GM12865 (cell line): Measurements from ENCODE around the gene PRKCE.

ENCODE experiments used
- DNase-seq: peaks from one replicate; pipeline ENCODE4 v3.0.0; 2010; ENCODE audit warnings: low read depth
- H3K4me3 ChIP-seq: 2 replicates; pipeline ENCODE4 v1.5.1; 2011; ENCODE audit warnings: mild to moderate bottlenecking, low read depth, low read length, control low read depth
- TF ChIP-seq, protein P1 (sequence below): IDR thresholded peaks from 2 replicates; pipeline ENCODE4 v1.5.1; 2011; ENCODE audit warnings: low read length, control low read depth, low read depth, inconsistent platforms; ENCODE audit not compliant: insufficient read depth; ENCODE audit errors: missing control alignments

Gene PRKCE

DNA sequence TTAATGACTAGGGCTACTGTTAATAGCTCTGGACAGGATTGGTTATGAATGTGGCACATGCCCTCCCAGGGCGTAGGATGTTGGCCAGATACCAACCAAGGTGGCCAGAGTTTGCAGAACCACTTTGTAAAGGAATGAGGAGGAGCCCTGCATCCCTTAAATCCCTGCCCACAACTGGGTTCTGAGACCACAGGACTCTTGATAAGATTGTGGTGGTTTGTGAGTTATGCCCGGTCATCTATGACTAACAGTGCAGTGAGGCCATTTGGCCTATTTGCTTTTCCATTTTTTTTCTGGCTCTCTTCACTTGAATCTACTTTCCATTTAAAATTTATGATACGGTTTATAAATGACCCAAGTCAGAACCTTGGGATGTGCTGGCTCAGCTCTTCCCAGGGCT, 294.5 kb downstream of the PRKCE start:
- TF ChIP-seq, protein P1, sequence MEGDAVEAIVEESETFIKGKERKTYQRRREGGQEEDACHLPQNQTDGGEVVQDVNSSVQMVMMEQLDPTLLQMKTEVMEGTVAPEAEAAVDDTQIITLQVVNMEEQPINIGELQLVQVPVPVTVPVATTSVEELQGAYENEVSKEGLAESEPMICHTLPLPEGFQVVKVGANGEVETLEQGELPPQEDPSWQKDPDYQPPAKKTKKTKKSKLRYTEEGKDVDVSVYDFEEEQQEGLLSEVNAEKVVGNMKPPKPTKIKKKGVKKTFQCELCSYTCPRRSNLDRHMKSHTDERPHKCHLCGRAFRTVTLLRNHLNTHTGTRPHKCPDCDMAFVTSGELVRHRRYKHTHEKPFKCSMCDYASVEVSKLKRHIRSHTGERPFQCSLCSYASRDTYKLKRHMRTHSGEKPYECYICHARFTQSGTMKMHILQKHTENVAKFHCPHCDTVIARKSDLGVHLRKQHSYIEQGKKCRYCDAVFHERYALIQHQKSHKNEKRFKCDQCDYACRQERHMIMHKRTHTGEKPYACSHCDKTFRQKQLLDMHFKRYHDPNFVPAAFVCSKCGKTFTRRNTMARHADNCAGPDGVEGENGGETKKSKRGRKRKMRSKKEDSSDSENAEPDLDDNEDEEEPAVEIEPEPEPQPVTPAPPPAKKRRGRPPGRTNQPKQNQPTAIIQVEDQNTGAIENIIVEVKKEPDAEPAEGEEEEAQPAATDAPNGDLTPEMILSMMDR, result no peak
- DNase-seq, result no peak
- no peak overlapping the region for H3K4me3 ChIP-seq

DNA sequence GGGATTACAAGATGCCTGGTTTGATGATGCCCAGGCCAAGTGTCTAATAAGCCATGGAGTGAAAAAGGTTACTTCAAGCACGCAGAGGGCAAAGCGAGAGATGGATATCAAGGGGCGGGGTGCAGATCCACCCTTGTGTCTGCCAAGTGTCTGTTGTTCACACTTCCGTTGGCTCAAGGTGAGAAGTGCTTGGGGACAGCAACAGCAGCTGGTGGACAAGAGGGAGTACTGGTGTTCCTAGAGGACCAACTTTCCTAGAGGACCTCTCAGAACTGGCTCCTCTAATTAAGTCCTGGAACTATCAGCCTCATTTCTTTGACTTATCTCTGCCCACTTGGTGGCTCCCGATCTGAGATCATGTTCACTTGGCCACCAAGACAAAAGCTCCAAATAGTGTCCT, 299.1 kb downstream of the PRKCE start:
- H3K4me3 ChIP-seq, result no peak overlapping the region
- TF ChIP-seq, protein P1, result no peak
- no peak for DNase-seq

DNA sequence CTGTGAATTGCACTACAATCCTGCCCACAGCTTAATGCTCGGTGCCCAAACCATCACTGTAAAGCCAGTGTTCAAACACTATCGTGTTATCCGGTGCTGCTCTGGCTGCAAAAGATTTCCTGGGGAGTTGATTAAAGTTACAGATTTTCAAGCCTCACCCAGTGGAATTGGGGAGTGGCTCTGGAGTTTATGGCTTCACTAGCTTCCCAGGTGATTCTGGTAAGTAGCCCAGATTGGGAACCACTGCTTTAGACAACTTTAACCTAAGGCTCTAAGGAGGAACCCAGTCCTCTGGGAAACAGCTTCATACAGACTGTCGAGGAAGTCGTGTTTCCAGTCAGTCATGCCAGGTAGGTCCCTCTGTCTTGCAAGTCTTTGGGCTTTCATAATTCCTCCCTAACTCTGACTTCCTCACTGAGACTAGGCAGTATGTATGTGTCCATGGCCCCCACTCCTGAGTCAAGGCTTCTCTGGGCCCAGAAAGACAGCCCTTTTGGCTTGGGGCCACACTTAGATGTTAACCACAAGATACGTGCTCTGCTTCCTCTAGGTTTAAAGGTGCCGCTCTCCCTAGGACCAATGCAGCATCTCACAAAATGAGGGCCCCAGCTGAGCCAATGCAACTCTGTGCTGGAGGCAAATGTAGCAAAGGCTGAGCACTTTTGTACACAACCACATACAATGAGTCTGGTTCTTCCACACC, 299.7 kb downstream of the PRKCE start:
- no peak overlapping the region for H3K4me3 ChIP-seq
- no peak for DNase-seq
- TF ChIP-seq, protein P1, result no peak

DNA sequence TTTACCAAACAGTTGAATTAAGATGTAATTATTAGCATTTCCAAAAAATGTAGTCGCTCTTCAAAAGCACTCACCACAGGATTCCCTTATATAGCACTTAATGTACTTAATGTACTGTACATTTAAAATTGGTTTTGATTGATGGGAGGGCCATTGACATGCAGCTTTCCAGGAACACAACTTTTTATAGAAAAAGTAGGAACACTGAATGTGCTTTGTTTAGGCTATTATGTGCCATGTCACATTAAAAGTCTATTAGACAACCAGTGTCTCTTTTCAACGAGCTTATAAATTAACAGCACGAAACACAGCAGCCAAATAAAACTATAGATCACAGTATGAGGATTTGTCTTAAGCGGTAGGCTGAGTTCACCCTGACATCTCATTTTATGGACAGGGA, 301.1 kb downstream of the PRKCE start:
- no peak overlapping the region for H3K4me3 ChIP-seq
- TF ChIP-seq, protein P1, result no peak
- no peak for DNase-seq

DNA sequence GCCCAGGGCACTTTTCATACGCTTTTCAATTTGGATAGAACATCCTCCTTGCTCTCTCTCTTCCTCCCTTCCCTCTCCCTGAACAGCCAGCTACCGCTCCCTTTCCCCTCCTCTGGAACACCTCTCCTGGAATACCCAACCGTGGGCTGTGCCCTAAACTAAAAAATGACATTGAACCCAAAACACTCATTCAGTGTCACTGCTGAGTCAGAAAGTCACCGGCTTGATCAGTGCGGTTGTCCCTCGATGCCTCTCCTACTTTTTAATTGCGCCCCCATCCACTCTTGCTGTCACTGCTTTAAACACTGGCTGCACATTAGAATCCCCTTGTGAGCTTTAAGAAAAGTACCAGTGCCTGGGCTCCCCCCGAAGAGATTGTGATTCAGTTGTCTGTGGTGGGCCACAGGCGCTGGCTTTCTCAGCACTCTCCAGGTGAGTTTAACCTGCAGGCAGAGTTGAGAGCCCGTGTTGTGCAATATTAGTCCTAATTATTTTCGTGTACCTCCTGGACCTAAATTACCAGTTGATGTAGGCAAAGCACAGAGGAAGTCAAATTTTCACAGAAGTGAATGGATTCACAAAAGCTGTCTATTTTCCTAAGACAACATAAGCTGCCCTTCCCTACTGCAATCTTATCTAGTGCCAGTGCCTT, 302.0 kb downstream of the PRKCE start:
- no peak for DNase-seq
- TF ChIP-seq, protein P1, result no peak
- no peak overlapping the region for H3K4me3 ChIP-seq

DNA sequence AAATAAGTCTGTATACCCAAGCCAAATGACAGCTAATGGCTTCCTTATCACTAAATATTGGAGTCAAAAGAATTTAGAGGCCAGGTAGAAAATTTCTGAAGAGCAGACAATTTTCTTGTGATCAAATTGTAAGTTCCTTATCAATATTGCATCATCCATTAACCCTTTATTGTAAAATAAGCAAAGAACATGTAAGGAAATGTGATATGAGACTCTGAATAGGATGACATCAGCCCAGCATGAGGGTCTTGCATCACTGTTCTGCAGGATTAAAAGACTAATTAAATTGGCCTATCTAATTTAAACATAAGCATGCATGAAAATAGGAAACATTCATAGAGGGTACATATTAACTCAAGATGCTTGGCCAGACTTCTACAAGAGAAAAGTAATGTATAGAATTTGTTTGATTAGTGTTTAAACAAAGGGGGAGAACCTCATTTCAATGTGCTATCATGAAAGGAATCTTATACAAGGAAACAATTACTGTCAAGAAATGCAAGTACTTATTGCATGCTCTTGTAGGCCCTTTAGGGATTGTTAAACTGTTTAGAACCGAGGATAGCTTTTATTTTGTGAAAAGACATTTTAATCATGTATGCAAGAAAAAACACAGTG, 302.9 kb downstream of the PRKCE start:
- DNase-seq, result no peak
- no peak overlapping the region for H3K4me3 ChIP-seq
- TF ChIP-seq, protein P1, result no peak
